HCT116 (cell line): ENCODE data around the gene PHF5A. TPM values are rescaled to one million over a fixed set of nuclear protein-coding genes. Genes with fewer than 3 reads are reported as not detected.
"Not testable (repeated sequence)": the region's sequence is repeated elsewhere in the genome, so short reads cannot be mapped to it uniquely, and the experiment has no call there.

ENCODE experiments used
- ATAC-seq: fragments of 200-7000 bp; cut with Tn5 transposase; 2 replicates; pipeline ENCODE4 v1.9.1; 2020; ENCODE audit warnings: mild to moderate bottlenecking, moderate library complexity
- BruUV-seq: library from RNA; stranded (reverse); fragments of 400-500 nt; replicated peaks from 2 replicates; lab custom pipeline; 2021; lab: Mats Ljungman, UMichigan
- CTCF ChIA-PET: fragments of 300-600 bp; sonication (Branson Sonifier 250); formaldehyde crosslinking; loops from one replicate; lab custom pipeline; 2021; ENCODE audit warnings: antibody characterized with exemption; lab: Charles Lee
- POLR2A ChIA-PET: fragments of 300-600, 350-600 bp; sonication (Branson Sonifier 250); formaldehyde crosslinking; loops from one replicate; lab custom pipeline; 2021; ENCODE audit warnings: antibody characterized with exemption; lab: Charles Lee
- RAD21 ChIA-PET, 2 experiments: fragments of 300-600 bp; sonication (Branson Sonifier 250); formaldehyde crosslinking; loops; one replicate each; lab custom pipeline; 2023; ENCODE audit warnings: low total read pairs in 2 of 2; ENCODE audit not compliant: uncharacterized antibody in 2 of 2, unreplicated experiment in 2 of 2, low non-redundant PET in 1 of 2; lab: Charles Lee
- DNase-seq: peaks from one replicate; pipeline ENCODE4 v3.0.0-alpha.2; 2010; ENCODE audit warnings: low read depth, low spot score
- H2AFZ ChIP-seq: fragments of 200-600 bp; shearing (Covaris generic), sonication (generic); 2 replicates; pipeline ENCODE4 v1.6.1; 2017; ENCODE audit warnings: low read depth, mixed run types, mixed read lengths, antibody characterized with exemption, low read length; ENCODE audit not compliant: poor library complexity, severe bottlenecking
- H3K27ac ChIP-seq: 2 replicates; pipeline ENCODE4 v1.5.1; 2012; ENCODE audit warnings: low read depth, low read length
- H3K27me3 ChIP-seq: fragments of 200-600 bp; sonication (generic); 2 replicates; pipeline ENCODE4 v1.6.1; 2016; ENCODE audit warnings: mixed run types, low read length, mixed read lengths; ENCODE audit not compliant: insufficient read depth
- H3K36me3 ChIP-seq, 2 experiments: fragments of 200-500 bp in 1 of 2; fragments of 200-600 bp in 1 of 2; sonication (Bioruptor generic) in 1 of 2; sonication (generic) in 1 of 2; 2 replicates each; pipeline versions ENCODE4 v1.5.1 to v1.6.1; 2014 to 2016; ENCODE audit warnings: low read length in 2 of 2, inconsistent platforms in 1 of 2, mixed read lengths in 1 of 2, mixed run types in 1 of 2; ENCODE audit not compliant: insufficient read depth in 2 of 2, control insufficient read depth in 1 of 2
- H3K4me1 ChIP-seq, 2 experiments: fragments of 200-600 bp in 1 of 2; sonication (generic) in 1 of 2; 2 replicates each; pipeline versions ENCODE4 v1.5.1 to v1.6.1; 2012 to 2017; ENCODE audit warnings: low read length in 2 of 2, inconsistent platforms in 1 of 2, mild to moderate bottlenecking in 1 of 2, mixed read lengths in 1 of 2, mixed run types in 1 of 2, moderate library complexity in 1 of 2; ENCODE audit not compliant: insufficient read depth in 2 of 2, control insufficient read depth in 1 of 2
- H3K4me2 ChIP-seq: fragments of 200-600 bp; sonication (generic); 2 replicates; pipeline ENCODE4 v1.6.1; 2017; ENCODE audit warnings: mixed run types, low read length, mixed read lengths
- H3K4me3 ChIP-seq, 2 experiments: fragments of 200-600 bp in 1 of 2; sonication (generic) in 1 of 2; replicated peaks in 1 of 2; 2 replicates each; pipeline ENCODE4 v1.5.1; 2011 to 2016; ENCODE audit warnings: low read length in 2 of 2, control low read depth in 1 of 2, low read depth in 1 of 2, mild to moderate bottlenecking in 1 of 2, mixed read lengths in 1 of 2, mixed run types in 1 of 2
- H3K79me2 ChIP-seq: fragments of 200-600 bp; sonication (generic); 2 replicates; pipeline ENCODE4 v1.6.1; 2017; ENCODE audit warnings: mild to moderate bottlenecking, mixed run types, low read length, moderate library complexity, mixed read lengths; ENCODE audit not compliant: insufficient read depth
- H3K9ac ChIP-seq: fragments of 200-600 bp; sonication (generic); 2 replicates; pipeline ENCODE4 v1.6.1; 2016; ENCODE audit warnings: low read length, mixed read lengths
- H3K9me2 ChIP-seq: fragments of 200-600 bp; sonication (generic), shearing (Covaris generic); 2 replicates; pipeline ENCODE4 v1.6.1; 2017; ENCODE audit warnings: mixed run types, mild to moderate bottlenecking, moderate library complexity; ENCODE audit not compliant: insufficient read depth
- H3K9me3 ChIP-seq, 2 experiments: fragments of 200-500 bp in 1 of 2; fragments of 200-600 bp in 1 of 2; sonication (Bioruptor generic) in 1 of 2; sonication (generic) in 1 of 2; 2 replicates each; pipeline ENCODE4 v1.6.1; 2014 to 2017; ENCODE audit warnings: low read length in 2 of 2, mixed read lengths in 2 of 2, inconsistent platforms in 1 of 2, low read depth in 1 of 2, mild to moderate bottlenecking in 1 of 2, mixed run types in 1 of 2, moderate library complexity in 1 of 2; ENCODE audit not compliant: control insufficient read depth in 1 of 2, insufficient read depth in 1 of 2
- H4K20me1 ChIP-seq: fragments of 200-600 bp; sonication (generic), shearing (Covaris generic); 2 replicates; pipeline ENCODE4 v1.6.1; 2017; ENCODE audit warnings: mixed run types, mild to moderate bottlenecking, moderate library complexity; ENCODE audit not compliant: insufficient read depth
- CTCF ChIP-seq, 3 experiments: fragments of 200-600 bp in 1 of 3; sonication (generic) in 1 of 3; IDR thresholded peaks in 2 of 3; conservative IDR thresholded peaks in 1 of 3; 2 replicates each; pipeline ENCODE4 v1.5.1; 2012 to 2017; ENCODE audit warnings: low read depth in 2 of 3, low read length in 2 of 3, antibody characterized with exemption in 1 of 3, borderline replicate concordance in 1 of 3, control low read depth in 1 of 3, mild to moderate bottlenecking in 1 of 3, mixed read lengths in 1 of 3, mixed run types in 1 of 3, moderate library complexity in 1 of 3; ENCODE audit not compliant: insufficient read depth in 1 of 3
- EGR1 ChIP-seq: IDR thresholded peaks from 2 replicates; pipeline ENCODE4 v1.6.1; 2012; ENCODE audit warnings: low read depth
- ELF1 ChIP-seq: IDR thresholded peaks from 2 replicates; pipeline ENCODE4 v1.6.1; 2012; ENCODE audit warnings: low read depth, borderline replicate concordance
- EZH2 ChIP-seq: fragments of 200-600 bp; sonication (generic); IDR thresholded peaks from 2 replicates; pipeline ENCODE4 v1.6.1; 2017; ENCODE audit warnings: antibody characterized with exemption, mixed run types
- EZH2phosphoT487 ChIP-seq: fragments of 200-600 bp; IDR thresholded peaks from 2 replicates; pipeline ENCODE4 v1.6.1; 2018; ENCODE audit warnings: antibody characterized with exemption, borderline replicate concordance
- JUND ChIP-seq: IDR thresholded peaks from 2 replicates; pipeline ENCODE4 v1.6.1; 2012
- POLR2AphosphoS5 ChIP-seq: IDR thresholded peaks from 2 replicates; pipeline ENCODE4 v1.6.1; 2011; ENCODE audit warnings: mild to moderate bottlenecking, low read depth, low read length, moderate library complexity
- RAD21 ChIP-seq: IDR thresholded peaks from 2 replicates; pipeline ENCODE4 v1.6.1; 2012; ENCODE audit warnings: low read depth, mild to moderate bottlenecking
- SRF ChIP-seq: IDR thresholded peaks from 2 replicates; pipeline ENCODE4 v1.6.1; 2012; ENCODE audit warnings: low read depth
- TCF7L2 ChIP-seq: IDR thresholded peaks from 2 replicates; pipeline ENCODE4 v1.7.0; 2011; ENCODE audit warnings: borderline replicate concordance, inconsistent platforms; ENCODE audit not compliant: insufficient read depth, insufficient read length; ENCODE audit errors: extremely low read depth
- YY1 ChIP-seq: IDR thresholded peaks from 2 replicates; pipeline ENCODE4 v1.6.1; 2011; ENCODE audit warnings: low read length, low read depth, moderate library complexity, mild to moderate bottlenecking; ENCODE audit not compliant: insufficient replicate concordance; ENCODE audit errors: extremely low read depth
- ZFX ChIP-seq: fragments of 450-650 bp; IDR thresholded peaks from 2 replicates; pipeline ENCODE4 v1.6.1; 2017
- ZNF274 ChIP-seq: fragments of 200-500 bp; sonication (Bioruptor generic); IDR thresholded peaks from 2 replicates; pipeline ENCODE4 v1.6.1; 2014; ENCODE audit warnings: mild to moderate bottlenecking, low read depth, low read length, inconsistent platforms
- intact Hi-C: fragments of 100-400 bp; cut with micrococcal nuclease; formaldehyde crosslinking; loops from 2 replicates; pipeline ENCODE4 v1.10.0; 2022
- total RNA-seq: library from RNA; stranded (reverse); gene quantifications from one replicate; pipeline ENCODE4 v1.2.1, GENCODE V29; 2021; ENCODE audit not compliant: unreplicated experiment
- TF ChIP-seq, protein P1 (sequence below): IDR thresholded peaks from 2 replicates; pipeline ENCODE4 v1.6.1; 2011; ENCODE audit warnings: mild to moderate bottlenecking, low read length, moderate library complexity; ENCODE audit not compliant: insufficient replicate concordance; ENCODE audit errors: extremely low read depth

PHF5A gene
- total RNA-seq, 1 experiment from 2014 or later = 86.0 TPM

DNA sequence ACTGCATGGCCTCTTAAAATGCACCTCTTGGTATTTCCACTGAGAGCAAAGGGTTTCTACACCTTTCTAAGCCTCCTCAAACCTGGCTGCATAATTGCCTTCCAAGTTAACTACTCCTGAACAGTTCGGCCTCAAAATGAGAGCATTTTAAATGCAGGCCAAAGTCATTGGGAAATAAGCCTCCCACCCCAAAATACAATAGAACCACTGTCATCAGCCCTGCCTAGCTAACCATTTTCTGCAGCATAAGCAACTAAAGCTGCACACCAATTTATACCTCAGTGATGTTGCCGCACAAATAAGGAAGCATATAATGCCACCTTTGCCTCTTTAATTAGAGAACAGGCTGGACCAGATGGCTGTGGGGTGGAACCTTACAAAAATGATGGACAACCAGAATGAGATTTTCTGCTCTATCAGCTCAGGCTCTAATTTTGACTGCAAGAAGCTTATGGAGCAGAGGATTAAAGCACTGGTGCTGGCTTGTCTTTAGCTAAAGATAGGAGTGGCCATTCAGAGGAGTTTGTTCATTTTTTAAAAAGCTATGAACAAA, 26.2 kb downstream of the PHF5A start (continued):
- TF ChIP-seq CTCF (IDR thresholded peaks at IDR 0.05 in 2 of 3, conservative IDR thresholded peaks at IDR 0.05 in 1 of 3; ENCODE audit: borderline replicate concordance in 1 of 3, insufficient read depth in 1 of 3, low read depth in 2 of 3, low read length in 2 of 3) (no peak), ELF1 (no peak), YY1 (no peak)

DNA sequence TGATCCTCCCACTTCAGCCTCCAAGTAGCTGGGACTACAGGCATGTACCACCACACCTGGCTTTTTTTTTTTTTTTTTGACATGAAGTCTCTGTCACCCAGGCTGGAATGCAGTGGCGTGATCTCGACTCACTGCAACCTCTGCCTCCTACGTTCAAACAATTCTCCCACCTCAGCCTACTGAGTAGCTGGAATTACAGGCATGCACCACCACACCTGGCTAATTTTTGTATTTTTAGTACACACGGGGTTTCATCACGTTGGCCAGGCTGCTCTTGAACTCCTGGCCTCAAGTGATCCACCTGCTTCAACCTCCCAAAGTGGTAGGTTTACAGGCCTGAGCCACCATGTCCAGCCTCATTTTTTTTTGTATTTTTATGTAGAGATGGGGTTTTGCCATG, 28.0 kb downstream of the PHF5A start:
- H2AFZ ChIP-seq, CTCF ChIA-PET, H3K27me3 ChIP-seq, H3K9me2 ChIP-seq, H3K9ac ChIP-seq, RAD21 ChIA-PET, H3K4me2 ChIP-seq, H3K27ac ChIP-seq, POLR2A ChIA-PET, BruUV-seq, H3K4me3 ChIP-seq, H4K20me1 ChIP-seq, DNase-seq, ATAC-seq, H3K9me3 ChIP-seq: not testable (repeated sequence)
- peaks cover 23 to 32% of the 10 kb centered on the region in 2 experiments; a peak in 3 of 4 replicates for H3K36me3 ChIP-seq
- H3K4me1 ChIP-seq = peaks cover 3 to 19% of the 10 kb centered on the region in 2 experiments; a peak in 2 of 4 replicates
- intact Hi-C loops = loop anchor here (10.0 kb wide), 1 partner anchor 346 kb away; the partner anchor contains the start of gene EP300
- H3K79me2 ChIP-seq = peaks cover 94% of the 10 kb centered on the region

DNA sequence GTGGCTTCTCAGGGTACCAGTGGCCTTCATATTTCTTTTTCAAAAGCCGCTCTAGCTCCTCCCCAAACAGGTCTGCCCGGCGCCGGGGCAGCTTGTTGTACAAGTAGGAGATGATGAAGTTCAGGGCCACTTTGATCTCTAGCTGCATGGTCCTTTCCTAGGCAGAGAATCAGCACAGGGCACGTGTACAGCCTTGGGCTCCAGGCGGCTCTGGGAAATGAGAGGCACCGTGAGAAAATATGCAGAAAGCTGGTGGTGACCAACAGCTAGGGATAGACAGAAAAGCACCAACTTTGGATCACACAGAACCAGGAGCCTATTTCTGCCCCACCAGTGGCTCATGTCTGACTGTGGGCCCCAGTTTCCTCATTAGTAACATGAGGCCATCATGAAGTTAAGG, 31.3 kb downstream of the PHF5A start:
- ATAC-seq (no peak), DNase-seq (no peak)
- Histone ChIP-seq H3K36me3 (peaks cover 27 to 29% of the 10 kb centered on the region in 2 experiments; a peak in 3 of 4 replicates), H3K79me2 (peaks cover 75% of the 10 kb centered on the region), H2AFZ (no peak overlapping the region), H4K20me1 (peaks cover 4% of the 10 kb centered on the region; the same call in 1 of the 2 replicates), H3K9ac (no peak overlapping the region), H3K9me2 (no peaks in the 10 kb centered on the region), H3K27me3 (no peaks in the 10 kb centered on the region), H3K9me3 (no peaks in the 10 kb centered on the region), H3K4me1 (no peaks in the 10 kb centered on the region), H3K4me3 (no peak overlapping the region), H3K4me2 (no peak overlapping the region), H3K27ac (0 out of 2 replicates have a peak overlapping the region, but pooled peaks have one; percentile 7)
- no TSS peak for BruUV-seq
- ChIA-PET POLR2A (interaction anchor here (0.9 to 1.5 kb wide), 2 partner anchors 8 to 10 kb away, joined by 3 to 8 read pairs; partner anchors contain the start of gene TOB2), CTCF (no interaction called here), RAD21 (no interaction called here)
- intact Hi-C loops = no loop called here
- TF ChIP-seq ZFX (no peak), SRF (no peak), JUND (no peak), ZNF274 (no peak), POLR2AphosphoS5 (no peak), EGR1 (no peak), EZH2 (no peak), RAD21 (no peak), EZH2phosphoT487 (no peak), TCF7L2 (no peak)
- TF ChIP-seq, protein P1, sequence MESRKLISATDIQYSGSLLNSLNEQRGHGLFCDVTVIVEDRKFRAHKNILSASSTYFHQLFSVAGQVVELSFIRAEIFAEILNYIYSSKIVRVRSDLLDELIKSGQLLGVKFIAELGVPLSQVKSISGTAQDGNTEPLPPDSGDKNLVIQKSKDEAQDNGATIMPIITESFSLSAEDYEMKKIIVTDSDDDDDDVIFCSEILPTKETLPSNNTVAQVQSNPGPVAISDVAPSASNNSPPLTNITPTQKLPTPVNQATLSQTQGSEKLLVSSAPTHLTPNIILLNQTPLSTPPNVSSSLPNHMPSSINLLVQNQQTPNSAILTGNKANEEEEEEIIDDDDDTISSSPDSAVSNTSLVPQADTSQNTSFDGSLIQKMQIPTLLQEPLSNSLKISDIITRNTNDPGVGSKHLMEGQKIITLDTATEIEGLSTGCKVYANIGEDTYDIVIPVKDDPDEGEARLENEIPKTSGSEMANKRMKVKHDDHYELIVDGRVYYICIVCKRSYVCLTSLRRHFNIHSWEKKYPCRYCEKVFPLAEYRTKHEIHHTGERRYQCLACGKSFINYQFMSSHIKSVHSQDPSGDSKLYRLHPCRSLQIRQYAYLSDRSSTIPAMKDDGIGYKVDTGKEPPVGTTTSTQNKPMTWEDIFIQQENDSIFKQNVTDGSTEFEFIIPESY = no peak
